Activated naive CD4-positive, alpha-beta T cell treated with anti-CD3 and anti-CD28 coated beads for 36 hours (primary cell): ENCODE results near the gene ELF1. TPM values are rescaled to one million over a fixed set of nuclear protein-coding genes. Genes with fewer than 3 reads are reported as not detected.
"Not testable (repeated sequence)": the region's sequence is repeated elsewhere in the genome, so short reads cannot be mapped to it uniquely, and the experiment has no call there.

Experiments used
- CTCF ChIA-PET: fragments of 350-600 bp; sonication (Branson Sonifier 250); formaldehyde crosslinking; loops from one replicate; lab custom pipeline; 2021; ENCODE audit warnings: antibody characterized with exemption; lab: Charles Lee
- DNase-seq: peaks from one replicate; pipeline ENCODE4 v3.0.0-alpha.2; 2020
- H3K27ac Mint-ChIP-seq: one replicate; pipeline ENCODE4 v1.8.0; 2021; ENCODE audit warnings: mild to moderate bottlenecking, mixed read lengths
- H3K27me3 Mint-ChIP-seq: one replicate; pipeline ENCODE4 v1.8.0; 2021; ENCODE audit warnings: low read depth, mixed read lengths
- H3K36me3 Mint-ChIP-seq: one replicate; pipeline ENCODE4 v1.8.0; 2021; ENCODE audit warnings: low read depth, mixed read lengths
- H3K4me1 Mint-ChIP-seq: one replicate; pipeline ENCODE4 v1.8.0; 2021; ENCODE audit warnings: low read depth, mixed read lengths
- H3K4me3 Mint-ChIP-seq: one replicate; pipeline ENCODE4 v1.8.0; 2021; ENCODE audit warnings: mild to moderate bottlenecking, moderate library complexity, mixed read lengths
- H3K9me3 Mint-ChIP-seq: one replicate; pipeline ENCODE4 v1.8.0; 2021; ENCODE audit warnings: mixed read lengths
- intact Hi-C: fragments of 100-400 bp; cut with micrococcal nuclease; formaldehyde crosslinking; loops from one replicate; pipeline ENCODE4 v1.15.1; 2023
- total RNA-seq, 2 experiments: library from RNA; stranded (reverse); gene quantifications; one replicate each; pipeline ENCODE4 v1.2.3, GENCODE V29; 2021

ELF1 gene
- total RNA-seq, 2 experiments from 2014 or later: 61.7 to 62.3 TPM

GRCh38 chr13:41056826-41057711, 38.0 kb upstream of the ELF1 start:
- Mint-ChIP-seq H3K36me3 (peaks cover 6% of the 10 kb centered on the region), H3K9me3 (no peaks in the 10 kb centered on the region), H3K4me1 (peaks cover 47% of the 10 kb centered on the region), H3K27ac (no peak overlapping the region), H3K27me3 (peaks cover 4% of the 10 kb centered on the region), H3K4me3 (no peak overlapping the region)
- no peak for DNase-seq
- CTCF ChIA-PET: interaction anchor here (0.6 to 1.2 kb wide), 4 partner anchors 45 to 166 kb away, joined by 3 to 7 read pairs (median 4); no protein-coding TSS in a partner anchor
- intact Hi-C loops: loop anchor here (10.0 kb wide), 1 partner anchor 598 kb away; no protein-coding TSS in a partner anchor

DNA sequence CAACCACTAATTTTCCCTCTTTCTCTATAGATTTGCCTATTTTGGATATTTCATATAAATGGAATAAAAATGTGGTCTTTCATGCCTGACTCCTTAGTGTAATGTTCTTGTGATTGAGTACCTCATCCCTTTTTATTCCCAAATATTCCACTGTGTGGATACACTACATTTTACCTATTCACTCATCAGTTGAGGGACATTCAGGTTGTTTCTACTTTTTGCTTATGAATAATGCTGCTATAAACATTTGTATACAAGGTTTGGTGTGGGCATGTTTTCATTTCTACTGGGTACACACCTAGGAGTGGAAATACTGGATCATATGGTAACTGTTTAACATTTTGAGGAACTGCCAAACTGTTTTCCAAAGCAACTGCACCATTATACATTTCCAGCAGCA, 37.1 kb upstream of the ELF1 start:
- Mint-ChIP-seq H3K27me3 (peaks cover 4% of the 10 kb centered on the region), H3K36me3 (peaks cover 6% of the 10 kb centered on the region), H3K9me3 (no peaks in the 10 kb centered on the region), H3K4me1 (peaks cover 52% of the 10 kb centered on the region), H3K4me3 (no peak overlapping the region), H3K27ac (no peak overlapping the region)
- CTCF ChIA-PET: interaction anchor here (0.7 to 3.8 kb wide), 5 partner anchors 17 to 167 kb away, joined by 3 to 25 read pairs (median 4); partner anchors contain the start of gene ELF1
- no peak for DNase-seq
- intact Hi-C loops: loop anchor here (10.0 kb wide), 1 partner anchor 599 kb away; no protein-coding TSS in a partner anchor

- intact Hi-C loops: loop anchor here (1.0 to 10.0 kb wide), 5 partner anchors 36 to 600 kb away; partner anchors contain the start of genes ELF1 and KBTBD7
- Mint-ChIP-seq H3K27me3 (no peaks in the 10 kb centered on the region), H3K4me1 (peaks cover 60% of the 10 kb centered on the region), H3K4me3 (no peak overlapping the region), H3K9me3 (no peaks in the 10 kb centered on the region), H3K36me3 (no peaks in the 10 kb centered on the region), H3K27ac (no peak overlapping the region)
- CTCF ChIA-PET: interaction anchor here (0.6 to 3.8 kb wide), 20 partner anchors 9 to 647 kb away, joined by 3 to 26 read pairs (median 7); partner anchors contain the start of genes ELF1 and SLC25A15
- DNase-seq: peak; percentile 17
Observed at GRCh38 chr13:41054919-41055619, 36.0 kb upstream of the ELF1 start.

DNA sequence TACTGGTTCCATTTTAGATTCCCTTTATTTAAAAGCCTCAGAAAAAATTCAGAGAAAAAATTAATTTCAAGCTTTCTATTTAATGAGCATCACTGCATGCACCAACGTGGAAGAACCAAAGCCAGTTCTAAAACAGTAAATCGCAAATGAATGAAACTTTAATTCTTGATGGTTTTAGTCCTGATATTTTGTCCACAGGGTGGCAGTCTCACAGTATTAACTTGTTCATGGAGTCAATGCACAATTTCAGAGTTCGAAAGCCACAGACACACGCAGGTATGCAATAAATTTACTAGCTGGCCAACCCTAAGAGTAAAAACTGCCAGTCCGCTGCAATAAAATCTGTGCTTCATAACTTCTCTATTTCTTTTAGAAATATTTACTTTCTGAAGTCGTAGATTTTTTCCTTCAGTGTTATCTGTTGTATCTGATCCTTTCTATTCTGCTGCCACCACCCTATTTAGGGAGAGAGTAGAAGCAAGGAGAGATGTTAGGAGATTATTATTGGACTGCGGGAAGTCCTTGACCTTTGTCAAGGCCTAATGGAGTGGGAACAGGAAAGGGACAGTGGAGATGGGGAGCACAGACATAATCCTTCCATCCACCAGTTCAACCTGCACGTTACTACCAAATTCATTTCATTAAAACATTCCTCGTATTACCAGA, 35.2 kb upstream of the ELF1 start:
- intact Hi-C loops: loop anchor here (1.0 to 10.0 kb wide), 4 partner anchors 80 to 600 kb away; partner anchors contain the start of gene KBTBD7
- peak; percentile 57 for DNase-seq
- Mint-ChIP-seq H3K36me3 (no peaks in the 10 kb centered on the region), H3K4me1 (peaks cover 65% of the 10 kb centered on the region), H3K4me3 (no peak overlapping the region), H3K27ac (no peak overlapping the region), H3K27me3 (no peaks in the 10 kb centered on the region), H3K9me3 (no peaks in the 10 kb centered on the region)
- CTCF ChIA-PET: interaction anchor here (0.5 to 3.8 kb wide), 26 partner anchors 9 to 646 kb away, joined by 3 to 26 read pairs (median 4); partner anchors contain the start of genes ELF1 and SLC25A15

- H3K4me1 Mint-ChIP-seq: peaks cover 63% of the 10 kb centered on the region
Observed at GRCh38 chr13:41053384-41053826, 34.3 kb upstream of the ELF1 start.

DNA sequence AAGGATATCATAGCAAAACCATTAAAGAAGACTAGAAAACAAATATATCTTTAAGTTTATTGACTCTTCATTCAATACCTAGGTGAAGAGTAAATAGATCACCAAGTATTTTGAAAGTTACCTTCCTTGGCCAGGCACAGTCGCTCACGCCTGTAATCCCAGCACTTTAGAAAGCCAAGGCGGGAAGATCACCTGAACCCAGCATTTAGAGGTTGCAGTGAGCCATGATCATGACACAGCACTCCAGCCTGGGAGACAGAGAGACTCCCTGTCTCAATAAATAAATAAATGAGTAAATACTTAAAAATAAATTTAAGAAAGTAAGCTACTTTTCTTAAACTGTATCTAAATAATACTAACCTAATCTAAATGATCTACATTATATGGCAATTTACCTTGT, 33.3 kb upstream of the ELF1 start:
- no peaks in the 10 kb centered on the region for H3K9me3 Mint-ChIP-seq
- intact Hi-C loops: loop anchor here (10.0 kb wide), 1 partner anchor 602 kb away; no protein-coding TSS in a partner anchor
- DNase-seq: no peak
- H3K27ac Mint-ChIP-seq: no peak overlapping the region
- H3K36me3 Mint-ChIP-seq: peaks cover 4% of the 10 kb centered on the region
- CTCF ChIA-PET: interaction anchor here (3.3 to 3.8 kb wide), 4 partner anchors 32 to 173 kb away, joined by 11 to 26 read pairs (median 23); partner anchors contain the start of gene ELF1
- no peak overlapping the region for H3K4me3 Mint-ChIP-seq
- H3K27me3 Mint-ChIP-seq: no peaks in the 10 kb centered on the region
- peaks cover 57% of the 10 kb centered on the region for H3K4me1 Mint-ChIP-seq

More at GRCh38 chr13:41053384-41053826, 34.3 kb upstream of the ELF1 start:
- intact Hi-C loops: loop anchor here (10.0 kb wide), 1 partner anchor 601 kb away; no protein-coding TSS in a partner anchor
- H3K9me3 Mint-ChIP-seq: no peaks in the 10 kb centered on the region
- H3K27ac Mint-ChIP-seq: no peak overlapping the region
- peaks cover 4% of the 10 kb centered on the region for H3K36me3 Mint-ChIP-seq
- CTCF ChIA-PET: interaction anchor here (0.5 to 3.8 kb wide), 16 partner anchors 10 to 263 kb away, joined by 3 to 26 read pairs (median 8); partner anchors contain the start of genes ELF1 and SLC25A15
- H3K4me3 Mint-ChIP-seq: no peak overlapping the region
- H3K27me3 Mint-ChIP-seq: no peaks in the 10 kb centered on the region
- no peak for DNase-seq

- Mint-ChIP-seq H3K27me3 (no peaks in the 10 kb centered on the region), H3K4me3 (no peak overlapping the region), H3K9me3 (peaks cover 2% of the 10 kb centered on the region), H3K27ac (no peak overlapping the region), H3K4me1 (peaks cover 41% of the 10 kb centered on the region), H3K36me3 (peaks cover 4% of the 10 kb centered on the region)
- CTCF ChIA-PET: interaction anchor here (0.8 to 1.1 kb wide), 3 partner anchors 12 to 171 kb away, joined by 3 read pairs; no protein-coding TSS in a partner anchor
- no peak for DNase-seq
- intact Hi-C loops: loop anchor here (1.0 to 10.0 kb wide), 2 partner anchors 11 to 605 kb away; no protein-coding TSS in a partner anchor
Observed at GRCh38 chr13:41049480-41050440, 30.6 kb upstream of the ELF1 start.

DNA sequence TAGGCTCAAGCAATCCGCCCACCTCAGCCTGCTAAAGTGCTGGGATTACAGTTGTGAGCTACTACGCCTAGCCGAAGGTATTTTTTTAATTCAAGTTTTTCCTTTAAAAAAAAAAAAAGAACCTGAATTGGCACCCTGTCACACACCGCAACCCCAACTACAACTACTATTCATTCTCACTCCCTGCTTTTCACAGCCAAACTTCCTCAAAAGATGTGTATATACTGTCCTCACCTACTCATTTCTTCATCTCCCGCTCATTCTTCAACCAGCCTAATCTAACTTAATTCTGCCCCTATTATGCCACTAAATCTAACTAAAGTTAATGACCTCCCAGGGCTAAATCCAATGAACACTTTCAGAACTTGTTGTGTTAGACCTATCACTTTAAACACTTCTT, 29.5 kb upstream of the ELF1 start:
- Mint-ChIP-seq H3K27me3 (no peaks in the 10 kb centered on the region), H3K27ac (no peak overlapping the region), H3K36me3 (peaks cover 4% of the 10 kb centered on the region), H3K4me1 (peaks cover 31% of the 10 kb centered on the region), H3K4me3 (no peak overlapping the region), H3K9me3 (peaks cover 2% of the 10 kb centered on the region)
- CTCF ChIA-PET: interaction anchor here (0.8 to 1.1 kb wide), 3 partner anchors 11 to 172 kb away, joined by 3 read pairs; no protein-coding TSS in a partner anchor
- no peak for DNase-seq
- intact Hi-C loops: no loop called here

DNA sequence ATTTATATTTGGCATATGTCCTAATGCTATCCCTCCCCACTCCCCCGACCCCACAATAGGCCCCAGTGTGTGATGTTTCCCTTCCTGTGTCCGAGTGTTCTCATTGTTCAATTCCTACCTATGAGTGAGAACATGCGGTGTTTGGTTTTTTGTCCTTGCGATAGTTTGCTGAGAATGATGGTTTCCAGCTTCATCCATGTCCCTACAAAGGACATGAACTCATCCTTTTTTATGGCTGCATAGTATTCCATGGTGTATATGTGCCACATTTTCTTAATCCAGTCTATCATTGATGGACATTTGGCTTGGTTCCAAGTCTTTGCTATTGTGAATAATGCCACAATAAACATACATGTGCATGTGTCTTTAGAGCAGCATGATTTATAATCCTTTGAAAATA, 23.3 kb upstream of the ELF1 start:
- H3K4me1 Mint-ChIP-seq: peaks cover 13% of the 10 kb centered on the region
- DNase-seq, H3K27ac Mint-ChIP-seq, H3K9me3 Mint-ChIP-seq, H3K36me3 Mint-ChIP-seq, H3K27me3 Mint-ChIP-seq, intact Hi-C loops, H3K4me3 Mint-ChIP-seq, CTCF ChIA-PET: not testable (repeated sequence)

- no peak overlapping the region for H3K4me3 Mint-ChIP-seq
- intact Hi-C loops: no loop called here
- H3K27me3 Mint-ChIP-seq: no peaks in the 10 kb centered on the region
- CTCF ChIA-PET: interaction anchor here (0.6 kb wide), 1 partner anchor 66 kb away, joined by 3 read pairs; no protein-coding TSS in a partner anchor
- DNase-seq: no peak
- peaks cover 13% of the 10 kb centered on the region for H3K4me1 Mint-ChIP-seq
- H3K9me3 Mint-ChIP-seq: peaks cover 5% of the 10 kb centered on the region
- no peak overlapping the region for H3K27ac Mint-ChIP-seq
- H3K36me3 Mint-ChIP-seq: no peaks in the 10 kb centered on the region
Observed at GRCh38 chr13:41040584-41041334, 21.6 kb upstream of the ELF1 start.
